Esophagus (tissue), 2 donors: ENCODE data around the gene RPL36AL. TPM values are rescaled to one million over a fixed set of nuclear protein-coding genes. Genes with fewer than 3 reads are reported as not detected.
A peak's percentile ranks its signal among the peaks of the same experiment; 100 is the strongest.
"Not testable (repeated sequence)": the region's sequence is repeated elsewhere in the genome, so short reads cannot be mapped to it uniquely, and the experiment has no call there.

Experiments used
- H3K27ac ChIP-seq, 2 donors: one replicate each; pipeline ENCODE4 v1.5.1; 2013; ENCODE audit warnings: low read depth in 2 of 2, mild to moderate bottlenecking in 2 of 2, inconsistent platforms in 1 of 2, low read length in 1 of 2, moderate library complexity in 1 of 2
- H3K27me3 ChIP-seq, 2 donors: one replicate each; pipeline ENCODE4 v1.6.1; 2013; ENCODE audit warnings: low read length in 2 of 2, control low read depth in 1 of 2, mild to moderate bottlenecking in 1 of 2; ENCODE audit not compliant: insufficient read depth in 2 of 2, control insufficient read depth in 1 of 2
- H3K36me3 ChIP-seq, 2 donors: one replicate each; pipeline ENCODE4 v1.6.1; 2013; ENCODE audit warnings: low read length in 1 of 2; ENCODE audit not compliant: control insufficient read depth in 2 of 2, insufficient read depth in 2 of 2
- H3K4me1 ChIP-seq, 2 donors: one replicate each; pipeline ENCODE4 v1.6.1; 2013; ENCODE audit warnings: low read length in 1 of 2; ENCODE audit not compliant: control insufficient read depth in 2 of 2, insufficient read depth in 2 of 2
- H3K4me3 ChIP-seq, 2 donors: one replicate each; pipeline ENCODE4 v1.5.1; 2013; ENCODE audit warnings: low read length in 2 of 2, mild to moderate bottlenecking in 2 of 2, low read depth in 1 of 2, moderate library complexity in 1 of 2
- H3K9me3 ChIP-seq, 2 donors: one replicate each; pipeline ENCODE4 v1.6.1; 2013; ENCODE audit warnings: mild to moderate bottlenecking in 2 of 2, low read depth in 1 of 2, low read length in 1 of 2, moderate library complexity in 1 of 2; ENCODE audit not compliant: control insufficient read depth in 2 of 2, insufficient read depth in 1 of 2
- WGBS, 2 donors: extraction: QIAGEN DNeasy Blood & Tissue Kit; methylation state at CpG; one replicate each; pipeline ENCODE4 v1.1.7; 2013; 5-methylcytosine and 5-hydroxymethylcytosine counted together
- polyA plus RNA-seq, 2 donors: library from polyadenylated mRNA; stranded (reverse); fragments of 200-250 nt; gene quantifications; one replicate each; pipeline ENCODE4 v1.2.3, GENCODE V29; 2013
- donor health status: healthy with polysubstance abuse.
- donor health status: Bipolar disorder and iron deficiency.

The RPL36AL gene
- polyA plus RNA-seq, 2 donors, result 405 to 519 TPM

GRCh38 chr14:49619730-49620129 is 696 bp downstream of the RPL36AL start:
- 1% methylated on average over 11 of the region's 11 CpGs for WGBS, 2 donors
- Histone ChIP-seq H3K27me3 (no peaks in the 10 kb centered on the region), H3K4me3 (peak overlapping the region; percentile 84 to 94), H3K4me1 (peaks cover 0 to 8% of the 10 kb centered on the region in 2 donors), H3K27ac (peak overlapping the region; percentile 92 to 100), H3K9me3 (no peaks in the 10 kb centered on the region), H3K36me3 (no peaks in the 10 kb centered on the region)

GRCh38 chr14:49619273-49619672 is 1.2 kb downstream of the RPL36AL start:
- not testable (repeated sequence) for H3K27ac ChIP-seq, H3K9me3 ChIP-seq, H3K36me3 ChIP-seq, H3K4me1 ChIP-seq, H3K27me3 ChIP-seq
- peak overlapping the region; percentile 84 to 94 for H3K4me3 ChIP-seq
- WGBS, 2 donors, result 49 to 67% methylated on average over 19 of the region's 19 CpGs

- Histone ChIP-seq H3K9me3 (no peaks in the 10 kb centered on the region), H3K27me3 (no peaks in the 10 kb centered on the region), H3K4me1 (peaks cover 0 to 8% of the 10 kb centered on the region in 2 donors), H3K4me3 (no peak overlapping the region), H3K27ac (no peak overlapping the region), H3K36me3 (no peaks in the 10 kb centered on the region)
- 87 to 91% methylated on average over 6 of the region's 6 CpGs for WGBS, 2 donors
Measured at GRCh38 chr14:49617852-49618519, 2.4 kb downstream of the RPL36AL start.

- WGBS, 2 donors, result 76 to 82% methylated on average over 6 of the region's 6 CpGs
- no peaks in the 10 kb centered on the region for H3K4me1 ChIP-seq
- no peak overlapping the region for H3K27ac ChIP-seq
- H3K27me3 ChIP-seq, result no peaks in the 10 kb centered on the region
- H3K36me3 ChIP-seq, result no peaks in the 10 kb centered on the region
- H3K9me3 ChIP-seq, result no peaks in the 10 kb centered on the region
- no peak overlapping the region for H3K4me3 ChIP-seq
Measured at GRCh38 chr14:49615776-49616175, 4.7 kb downstream of the RPL36AL start.

- Histone ChIP-seq H3K4me3 (no peak overlapping the region), H3K9me3 (no peaks in the 10 kb centered on the region), H3K27ac (no peak overlapping the region), H3K27me3 (no peaks in the 10 kb centered on the region), H3K36me3 (no peaks in the 10 kb centered on the region), H3K4me1 (no peaks in the 10 kb centered on the region)
- 94 to 97% methylated on average over 2 of the region's 2 CpGs for WGBS, 2 donors
Measured at GRCh38 chr14:49614196-49614595, 6.2 kb downstream of the RPL36AL start.

- no peak overlapping the region for H3K4me3 ChIP-seq
- no peaks in the 10 kb centered on the region for H3K36me3 ChIP-seq
- no peaks in the 10 kb centered on the region for H3K27me3 ChIP-seq
- H3K9me3 ChIP-seq, result no peaks in the 10 kb centered on the region
- no peaks in the 10 kb centered on the region for H3K4me1 ChIP-seq
- 91 to 93% methylated on average over 8 of the region's 8 CpGs for WGBS, 2 donors
- no peak overlapping the region for H3K27ac ChIP-seq
Measured at GRCh38 chr14:49612671-49613070, 7.8 kb downstream of the RPL36AL start.

GRCh38 chr14:49612251-49612650 is 8.2 kb downstream of the RPL36AL start:
- Histone ChIP-seq H3K36me3 (no peaks in the 10 kb centered on the region), H3K27me3 (no peaks in the 10 kb centered on the region), H3K27ac (no peak overlapping the region), H3K4me1 (no peaks in the 10 kb centered on the region), H3K4me3 (no peak overlapping the region), H3K9me3 (no peaks in the 10 kb centered on the region)
- WGBS, 2 donors, result 89 to 91% methylated on average over 4 of the region's 4 CpGs

GRCh38 chr14:49607583-49607982 is 12.8 kb downstream of the RPL36AL start:
- Histone ChIP-seq H3K27me3 (no peaks in the 10 kb centered on the region), H3K27ac (no peak overlapping the region), H3K4me1 (no peaks in the 10 kb centered on the region), H3K9me3 (no peaks in the 10 kb centered on the region), H3K4me3 (no peak overlapping the region), H3K36me3 (peaks cover 0 to 3% of the 10 kb centered on the region in 2 donors)
- 86 to 87% methylated on average over 6 of the region's 6 CpGs for WGBS, 2 donors

GRCh38 chr14:49598485-49599300 is 21.7 kb downstream of the RPL36AL start, which contains the start of gene LRR1:
Gene LRR1, plus strand, starts transcription at chr14:49598940. Its CDS starts 81 bp downstream, at chr14:49599021.
- H3K4me1 ChIP-seq, result no peaks in the 10 kb centered on the region
- H3K27ac ChIP-seq, result peak within 1 kb of the TSS; percentile 92 to 99
- H3K4me3 ChIP-seq, result peak within 1 kb of the TSS; percentile 71 to 91
- no peaks in the 10 kb centered on the region for H3K27me3 ChIP-seq
- H3K36me3 ChIP-seq, result no peaks in the 10 kb centered on the region
- H3K9me3 ChIP-seq, result no peaks in the 10 kb centered on the region
- 0 to 1% methylated on average over 77 of the region's 77 CpGs for WGBS, 2 donors

- Histone ChIP-seq H3K27me3 (no peaks in the 10 kb centered on the region), H3K4me1 (no peaks in the 10 kb centered on the region), H3K9me3 (no peaks in the 10 kb centered on the region), H3K4me3 (peak overlapping the region; percentile 71 to 91), H3K36me3 (no peaks in the 10 kb centered on the region), H3K27ac (peak overlapping the region; percentile 92 to 99)
- 0 to 1% methylated on average over 15 of the region's 15 CpGs for WGBS, 2 donors
Measured at GRCh38 chr14:49598189-49598484, 22.3 kb downstream of the RPL36AL start.
